GM08714 (cell line): Measurements from ENCODE around the gene CYP51A1.
"Not testable (repeated sequence)": the region's sequence is repeated elsewhere in the genome, so short reads cannot be mapped to it uniquely, and the experiment has no call there.

ENCODE experiments used
- H3K4me3 ChIP-seq: fragments of 200-500 bp; sonication (Bioruptor generic); 2 replicates; pipeline ENCODE4 v1.5.1; 2014; ENCODE audit warnings: mild to moderate bottlenecking, low read length, inconsistent platforms
- ZNF274 ChIP-seq: IDR thresholded peaks from 2 replicates; pipeline ENCODE4 v1.6.1; 2012; ENCODE audit warnings: mild to moderate bottlenecking, low read depth, low read length

The CYP51A1 gene

DNA sequence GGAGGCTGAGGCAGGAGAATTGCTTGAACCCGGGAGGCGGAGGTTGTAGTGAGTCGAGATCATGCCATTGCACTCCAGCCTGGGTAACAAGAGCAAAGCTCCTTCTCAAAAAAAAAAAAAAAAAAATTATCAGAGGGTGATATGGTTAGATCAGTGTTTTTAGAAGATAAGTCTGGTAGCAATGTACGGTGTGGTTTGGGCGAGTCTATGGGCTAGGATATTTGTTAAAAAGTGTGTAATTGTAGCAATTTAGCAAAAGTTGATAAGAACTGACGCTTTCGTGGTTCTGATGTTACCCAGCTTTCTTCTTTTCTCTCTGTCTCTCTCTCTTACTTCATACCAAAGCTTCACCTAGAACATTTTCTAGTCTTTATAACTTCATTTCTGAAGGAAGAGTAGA, 6.9 kb upstream of the CYP51A1 start:
- no peak for TF ChIP-seq ZNF274
- H3K4me3 ChIP-seq = no peak overlapping the region

DNA sequence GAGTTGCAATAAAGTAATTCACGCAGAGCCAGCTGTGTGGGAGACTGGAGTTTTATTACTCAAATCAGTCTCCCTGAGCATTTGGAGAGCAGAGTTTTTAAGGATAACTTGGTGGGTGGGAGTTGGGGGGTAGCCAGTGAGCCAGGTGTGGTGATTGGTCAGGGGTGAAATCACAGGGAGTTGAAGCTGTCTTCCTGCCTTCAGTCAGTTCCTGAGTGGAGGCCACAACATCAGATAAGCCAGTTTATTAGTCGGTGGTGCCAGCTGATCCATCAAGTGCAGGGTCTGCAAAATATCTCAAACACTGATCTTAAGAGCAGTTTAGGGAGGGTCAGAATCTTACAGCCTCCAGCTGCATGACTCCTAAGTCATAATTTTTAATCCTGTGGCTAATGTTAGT, 3.3 kb upstream of the CYP51A1 start:
- no peak overlapping the region for H3K4me3 ChIP-seq
- TF ChIP-seq ZNF274 = no peak

GRCh38 chr7:92135052-92135889, 994 bp upstream of the CYP51A1 start:
- H3K4me3 ChIP-seq = peak overlapping the region; percentile 76
- TF ChIP-seq ZNF274 = no peak

- H3K4me3 ChIP-seq = peak overlapping the region; percentile 76
- TF ChIP-seq ZNF274 = no peak
Observed at GRCh38 chr7:92133737-92134270, 473 bp downstream of the CYP51A1 start.

- no peak for TF ChIP-seq ZNF274
Observed at GRCh38 chr7:92133133-92133736, 1.0 kb downstream of the CYP51A1 start.

DNA sequence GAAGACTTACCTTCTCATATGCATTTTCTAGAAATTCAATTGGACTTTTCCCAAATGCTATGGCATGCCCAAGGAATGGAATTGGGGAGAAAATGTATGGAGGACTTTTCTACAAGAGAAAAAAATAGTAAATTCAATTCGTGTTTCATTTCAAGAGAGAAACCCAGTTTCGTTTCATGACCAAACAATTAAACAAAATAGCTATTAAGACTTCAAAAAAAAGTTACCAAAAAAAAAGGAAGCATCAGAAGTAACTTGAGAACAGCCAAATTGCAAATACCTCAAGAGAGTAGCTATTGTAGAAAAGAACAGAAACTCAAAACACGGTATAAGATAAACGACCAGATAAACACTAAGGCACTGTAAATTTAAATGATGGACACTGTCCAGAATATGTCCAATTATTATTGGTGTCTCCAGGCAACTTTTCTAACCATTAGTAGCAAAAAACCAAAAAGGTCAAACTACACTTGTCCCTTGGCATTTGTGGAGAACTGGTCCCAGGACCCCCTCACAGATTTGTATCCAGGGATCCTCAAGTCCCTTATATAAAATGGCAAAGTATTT, 2.4 kb downstream of the CYP51A1 start:
- TF ChIP-seq ZNF274 = no peak
- H3K4me3 ChIP-seq = peak overlapping the region; percentile 13; the same call in 1 of the 2 replicates

More at GRCh38 chr7:92133133-92133736, 1.0 kb downstream of the CYP51A1 start:
- peak overlapping the region; percentile 76 for H3K4me3 ChIP-seq

DNA sequence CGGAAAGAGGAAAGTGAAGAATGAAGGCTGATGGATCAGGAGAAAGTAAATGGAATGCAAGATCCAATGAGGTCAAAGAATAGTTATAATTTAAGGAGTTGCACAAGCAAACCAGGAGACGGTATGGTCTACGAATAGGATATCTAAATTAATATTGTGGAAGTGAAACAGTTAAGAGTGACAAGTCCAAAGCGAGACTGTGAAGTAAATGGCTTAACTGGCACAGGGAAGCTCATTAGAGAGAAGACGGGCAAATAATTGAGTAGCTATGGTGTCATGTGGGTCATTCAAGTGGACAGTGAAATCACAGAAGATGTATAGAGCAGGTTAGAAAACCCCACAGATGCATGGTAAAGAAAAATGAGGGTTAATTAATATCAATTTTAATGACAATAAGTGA, 3.2 kb downstream of the CYP51A1 start:
- H3K4me3 ChIP-seq = no peak overlapping the region; the same call in 1 of the 2 replicates
- TF ChIP-seq ZNF274 = no peak

DNA sequence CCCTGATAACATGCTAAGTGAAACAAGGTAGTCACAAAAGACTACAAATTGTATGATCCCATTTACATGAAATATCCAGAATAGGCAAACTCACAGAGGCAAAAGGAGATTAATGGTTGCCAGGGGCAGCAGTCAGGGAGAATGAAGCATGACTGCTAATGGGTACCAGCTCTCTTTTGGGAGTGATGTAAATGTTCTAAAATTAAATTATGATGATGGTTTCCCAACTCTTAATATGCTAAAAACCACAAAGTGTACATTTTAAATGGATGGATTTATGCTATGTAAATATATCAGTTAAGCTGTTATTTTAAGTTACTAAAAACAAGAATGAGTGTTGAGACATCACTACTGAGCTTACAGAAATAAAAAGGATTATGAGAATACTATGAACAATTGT, 12.6 kb downstream of the CYP51A1 start:
- H3K4me3 ChIP-seq = no peak overlapping the region
- TF ChIP-seq ZNF274 = no peak

GRCh38 chr7:92119213-92119759, 15.0 kb downstream of the CYP51A1 start:
- H3K4me3 ChIP-seq = no peak overlapping the region
- TF ChIP-seq ZNF274 = no peak

- no peak overlapping the region for H3K4me3 ChIP-seq
- no peak for TF ChIP-seq ZNF274
Observed at GRCh38 chr7:92116949-92117348, 17.3 kb downstream of the CYP51A1 start.

GRCh38 chr7:92115821-92116220, 18.5 kb downstream of the CYP51A1 start:
- TF ChIP-seq ZNF274 = no peak
- no peak overlapping the region for H3K4me3 ChIP-seq

DNA sequence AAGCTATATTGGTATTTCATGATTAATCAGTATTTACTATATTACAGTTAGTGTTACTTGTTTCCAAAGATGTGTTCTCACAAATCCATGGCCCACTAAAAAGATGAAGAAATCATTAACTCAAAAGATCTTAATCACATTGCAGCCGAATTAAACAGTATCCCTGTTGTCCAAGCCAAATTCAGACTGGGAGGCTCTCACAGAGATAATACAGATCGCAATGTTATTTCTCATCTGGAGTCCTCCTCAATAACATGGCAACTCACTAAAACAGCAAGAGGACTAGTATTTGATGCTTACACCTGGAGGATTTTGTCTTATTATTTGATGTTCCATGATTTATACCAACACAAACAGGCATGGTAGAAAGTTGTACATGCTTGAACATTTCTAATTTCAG, 23.4 kb downstream of the CYP51A1 start:
- TF ChIP-seq ZNF274 = no peak
- H3K4me3 ChIP-seq = no peak overlapping the region

- TF ChIP-seq ZNF274 = no peak
- H3K4me3 ChIP-seq = no peak overlapping the region
Observed at GRCh38 chr7:92108821-92109220, 25.5 kb downstream of the CYP51A1 start.

DNA sequence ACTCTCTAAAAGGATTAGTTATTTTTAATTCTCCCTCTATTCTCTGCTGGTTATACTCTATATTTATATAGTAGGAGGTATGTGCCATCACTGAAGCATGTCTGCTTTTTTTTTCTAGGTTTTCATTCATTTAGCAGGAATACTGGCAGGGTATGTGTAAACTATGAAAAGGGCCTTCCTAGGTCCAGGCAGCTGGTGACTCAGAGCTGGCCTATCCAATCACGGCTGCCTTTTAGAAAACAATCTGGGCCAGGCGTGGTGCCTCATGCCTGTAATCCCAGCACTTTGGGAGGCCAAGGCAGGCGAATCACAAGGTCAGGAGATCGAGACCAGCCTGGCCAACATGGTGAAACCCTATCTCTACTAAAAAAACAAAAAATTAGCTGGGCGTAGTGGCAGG, 31.4 kb downstream of the CYP51A1 start:
- not testable (repeated sequence) for H3K4me3 ChIP-seq
